Smooth muscle cell (in vitro differentiated cells): ENCODE results near the gene TENM4. TPM values are rescaled to one million over a fixed set of nuclear protein-coding genes. Genes with fewer than 3 reads are reported as not detected.

Experiments used
- DNase-seq: peaks from one replicate; lab custom pipeline; 2025; ENCODE audit not compliant: unreplicated experiment; lab: John Stamatoyannopoulos, UW
- H2AFZ ChIP-seq: fragments of 200-600 bp; sonication (generic); 2 replicates; pipeline ENCODE4 v1.6.0; 2016; ENCODE audit warnings: antibody characterized with exemption, low read depth, mild to moderate bottlenecking
- H3F3A ChIP-seq: fragments of 200-600 bp; sonication (generic); 2 replicates; pipeline ENCODE4 v1.6.0; 2017; ENCODE audit warnings: antibody characterized with exemption, low read depth
- H3K27ac ChIP-seq: fragments of 200-600 bp; sonication (generic); 2 replicates; pipeline ENCODE4 v1.5.1; 2016; ENCODE audit warnings: low read depth, mild to moderate bottlenecking
- H3K27me3 ChIP-seq: fragments of 200-600 bp; sonication (generic); 2 replicates; pipeline ENCODE4 v1.6.1; 2016; ENCODE audit warnings: low read depth, mild to moderate bottlenecking
- H3K36me3 ChIP-seq: fragments of 200-600 bp; sonication (generic); 2 replicates; pipeline ENCODE4 v1.5.1; 2016; ENCODE audit warnings: low read depth
- H3K4me1 ChIP-seq: fragments of 200-600 bp; sonication (generic); 2 replicates; pipeline ENCODE4 v1.5.1; 2016; ENCODE audit warnings: low read depth
- H3K4me2 ChIP-seq: fragments of 200-600 bp; sonication (generic); 2 replicates; pipeline ENCODE4 v1.6.0; 2016; ENCODE audit warnings: mild to moderate bottlenecking
- H3K4me3 ChIP-seq: fragments of 200-600 bp; sonication (generic); 2 replicates; pipeline ENCODE4 v1.5.1; 2016; ENCODE audit warnings: mild to moderate bottlenecking
- H3K79me2 ChIP-seq: fragments of 200-600 bp; sonication (generic); 2 replicates; pipeline ENCODE4 v1.6.0; 2016; ENCODE audit warnings: low read depth, mild to moderate bottlenecking
- H3K9ac ChIP-seq: fragments of 200-600 bp; sonication (generic); 2 replicates; pipeline ENCODE4 v1.6.0; 2016; ENCODE audit warnings: low read depth
- H3K9me3 ChIP-seq: fragments of 200-600 bp; sonication (generic); replicated peaks from 2 replicates; pipeline ENCODE4 v1.5.1; 2016; ENCODE audit warnings: low read depth
- H4K20me1 ChIP-seq: fragments of 200-600 bp; sonication (generic); 2 replicates; pipeline ENCODE4 v1.6.0; 2016; ENCODE audit warnings: low read depth
- CTCF ChIP-seq: fragments of 200-600 bp; sonication (generic); IDR thresholded peaks from 2 replicates; pipeline ENCODE4 v1.5.1; 2017; ENCODE audit warnings: borderline replicate concordance, mild to moderate bottlenecking, antibody characterized with exemption; ENCODE audit not compliant: insufficient read depth, poor library complexity, severe bottlenecking
- WGBS: methylation state at CpG from one replicate; pipeline ENCODE4 v1.1.7; 2016; ENCODE audit warnings: low lambda C conversion rate; 5-methylcytosine and 5-hydroxymethylcytosine counted together
- polyA plus RNA-seq: library from polyadenylated mRNA; unstranded; fragments of >200 nt; fragmentation: Nextera tagmentation; extraction: Ambion mirVana; gene quantifications from 2 replicates; pipeline ENCODE4 v1.2.1, GENCODE V29; 2016
- total RNA-seq: library from RNA; depleted of rRNA; stranded (reverse); fragments of >200 nt; gene quantifications from 2 replicates; pipeline ENCODE4 v1.2.3, GENCODE V29; 2014

The TENM4 gene
- total and polyA plus RNA-seq, 2 experiments from 2014 or later = 31.6 to 38.2 TPM

GRCh38 chr11:79353706-79354105, 87.1 kb downstream of the TENM4 start:
- TF ChIP-seq CTCF = no peak
- H3F3A ChIP-seq = no peaks in the 10 kb centered on the region
- DNase-seq = no peak
- H3K27ac ChIP-seq = no peak overlapping the region
- no peak overlapping the region for H3K4me2 ChIP-seq
- H3K9ac ChIP-seq = no peak overlapping the region
- peaks cover 60% of the 10 kb centered on the region for H4K20me1 ChIP-seq
- no peaks in the 10 kb centered on the region for H3K27me3 ChIP-seq
- H3K4me1 ChIP-seq = no peaks in the 10 kb centered on the region
- H3K9me3 ChIP-seq = no peaks in the 10 kb centered on the region
- no peak overlapping the region for H3K4me3 ChIP-seq
- H3K36me3 ChIP-seq = no peaks in the 10 kb centered on the region
- no peaks in the 10 kb centered on the region for H3K79me2 ChIP-seq
- no peak overlapping the region for H2AFZ ChIP-seq
- WGBS = 31% methylated on average over 3 of the region's 3 CpGs

- Histone ChIP-seq H3K9ac (no peak overlapping the region), H3K4me2 (no peak overlapping the region), H3K4me1 (no peaks in the 10 kb centered on the region), H3F3A (no peaks in the 10 kb centered on the region), H3K79me2 (no peaks in the 10 kb centered on the region), H2AFZ (no peak overlapping the region), H3K27me3 (no peaks in the 10 kb centered on the region), H3K36me3 (no peaks in the 10 kb centered on the region), H4K20me1 (peaks cover 56% of the 10 kb centered on the region), H3K9me3 (no peaks in the 10 kb centered on the region), H3K4me3 (no peak overlapping the region), H3K27ac (no peak overlapping the region)
- no peak for TF ChIP-seq CTCF
- no peak for DNase-seq
- 61% methylated on average over 5 of the region's 5 CpGs for WGBS
Observed at GRCh38 chr11:79352349-79352703, 88.5 kb downstream of the TENM4 start.

- H3K4me3 ChIP-seq = no peak overlapping the region
Observed at GRCh38 chr11:79348976-79349682, 91.7 kb downstream of the TENM4 start.

More at GRCh38 chr11:79348976-79349682, 91.7 kb downstream of the TENM4 start:
- WGBS = 86% methylated on average over 5 of the region's 5 CpGs
- H3K79me2 ChIP-seq = no peaks in the 10 kb centered on the region
- no peak overlapping the region for H2AFZ ChIP-seq
- H3K9ac ChIP-seq = no peak overlapping the region
- H4K20me1 ChIP-seq = peaks cover 65% of the 10 kb centered on the region
- H3K4me2 ChIP-seq = no peak overlapping the region
- H3K27me3 ChIP-seq = no peaks in the 10 kb centered on the region
- TF ChIP-seq CTCF = no peak
- no peak for DNase-seq
- H3K36me3 ChIP-seq = no peaks in the 10 kb centered on the region
- no peaks in the 10 kb centered on the region for H3K9me3 ChIP-seq
- H3K4me1 ChIP-seq = no peaks in the 10 kb centered on the region
- H3F3A ChIP-seq = no peaks in the 10 kb centered on the region
- H3K27ac ChIP-seq = no peak overlapping the region
